Measurements from ENCODE around the gene STRIP1. TPM values are rescaled to one million over a fixed set of nuclear protein-coding genes. Genes with fewer than 3 reads are reported as not detected.

Gene STRIP1
- total and polyA plus RNA-seq, 2 donors (not counting 3 experiments of a cell fraction or from before 2014, with no cell fraction given): 26.2 to 42.1 TPM

GRCh38 chr1:110057963-110058518, 23.6 kb downstream of the STRIP1 start:
- H3K4me1 ChIP-seq (ENCODE audit: control insufficient read depth, extremely low read depth, insufficient read depth, low read length): no peaks in the 10 kb centered on the region
- POLR2A ChIA-PET: no interaction called here
- FAIRE-seq (no peak), DNase-seq (ENCODE audit: low read depth, low spot score) (no peak)
- TF ChIP-seq EZH2 (IDR thresholded peaks at IDR 0.05; ENCODE audit: borderline replicate concordance, low read depth, low read length, severe bottlenecking) (no peak), GATA2 (IDR thresholded peaks at IDR 0.05; ENCODE audit: insufficient read depth, insufficient read length, low read depth, low read length) (no peak), FOS (IDR thresholded peaks at IDR 0.05; ENCODE audit: borderline replicate concordance, insufficient read depth, low read length) (no peak), CTCF (IDR thresholded peaks at IDR 0.05; ENCODE audit: extremely low read depth in 1 of 2, insufficient read depth in 1 of 2, low read depth in 1 of 2, low read length in 2 of 2) (no peak), POLR2AphosphoS5 (IDR thresholded peaks at IDR 0.05; ENCODE audit: insufficient read depth, low read depth, low read length) (no peak), MYC (IDR thresholded peaks at IDR 0.05; ENCODE audit: low read depth, low read length) (no peak), MAX (IDR thresholded peaks at IDR 0.05; ENCODE audit: insufficient read depth, insufficient read length) (no peak), POLR2A (IDR thresholded peaks at IDR 0.05; ENCODE audit: low read depth, low read length) (no peak), JUN (IDR thresholded peaks at IDR 0.05; ENCODE audit: borderline replicate concordance, insufficient read depth, insufficient read length, low read depth) (no peak)
- peaks cover 17 to 39% of the 10 kb centered on the region in 2 experiments for H3K36me3 ChIP-seq (ENCODE audit: control insufficient read depth in 2 of 2, extremely low read depth in 1 of 2, insufficient read depth in 2 of 2, low read length in 2 of 2)
- no peak overlapping the region for H3K27ac ChIP-seq (ENCODE audit: insufficient read depth, low read depth, low read length)
- BruUV-seq (replicated peaks): no TSS peak
- CTCF ChIA-PET: interaction anchor here (1.5 to 3.9 kb wide), 2 partner anchors 29 to 30 kb away, joined by 4 to 16 read pairs; no protein-coding TSS in a partner anchor
- intact Hi-C loops (cut with micrococcal nuclease) (no loop called here), dilution Hi-C loops (cut with MboI; ENCODE audit: extremely low pct_ligation_motif_present, low sequenced_read_pairs) (no loop called here)
- H4K20me1 ChIP-seq (replicated peaks; ENCODE audit: control insufficient read depth, extremely low read depth, insufficient read depth, low read length): no peaks in the 10 kb centered on the region
- no peak overlapping the region for H3K4me2 ChIP-seq (ENCODE audit: insufficient read depth, low read length)
- H3K9me1 ChIP-seq (replicated peaks; ENCODE audit: control insufficient read depth, extremely low read depth, insufficient read depth, low read length): no peaks in the 10 kb centered on the region
- H2AFZ ChIP-seq (ENCODE audit: low read depth, low read length): no peak overlapping the region
- H3K9me3 ChIP-seq (replicated peaks; ENCODE audit: control insufficient read depth, insufficient read depth, low read length): no peaks in the 10 kb centered on the region
- H3K4me3 ChIP-seq (replicated peaks in 1 of 3; ENCODE audit: insufficient read depth in 1 of 3, low read depth in 1 of 3, low read length in 3 of 3): no peak overlapping the region
- H3K9ac ChIP-seq (replicated peaks; ENCODE audit: extremely low read depth, insufficient read depth, low read length): no peak overlapping the region
- no peaks in the 10 kb centered on the region for H3K27me3 ChIP-seq (ENCODE audit: control insufficient read depth in 2 of 2, insufficient read depth in 2 of 2, low read length in 2 of 2)
- H3K79me2 ChIP-seq (ENCODE audit: control insufficient read depth, insufficient read depth, low read length): no peaks in the 10 kb centered on the region

Measured in endothelial cell of umbilical vein (primary cell).